ENCODE results near the gene NUDT8. TPM values are rescaled to one million over a fixed set of nuclear protein-coding genes. Genes with fewer than 3 reads are reported as not detected.
"Not testable (repeated sequence)": the region's sequence is repeated elsewhere in the genome, so short reads cannot be mapped to it uniquely, and the experiment has no call there.

Gene NUDT8
- total RNA-seq, 1 donor from 2014 or later, result 22.6 TPM

GRCh38 chr11:67640758-67641337 lies 11.1 kb upstream of the NUDT8 start:
- no peak overlapping the region for H3K4me3 Mint-ChIP-seq
- DNase-seq, result no peak
- H3K4me1 Mint-ChIP-seq, result peaks cover 3% of the 10 kb centered on the region
- no peaks in the 10 kb centered on the region for H3K9me3 Mint-ChIP-seq
- H3K36me3 Mint-ChIP-seq (ENCODE audit: low read depth), result no peaks in the 10 kb centered on the region
- intact Hi-C loops (cut with micrococcal nuclease), result no loop called here
- no peaks in the 10 kb centered on the region for H3K27me3 Mint-ChIP-seq
- H3K27ac Mint-ChIP-seq, result no peak overlapping the region

GRCh38 chr11:67640021-67640757 lies 10.5 kb upstream of the NUDT8 start:
- no peaks in the 10 kb centered on the region for H3K9me3 Mint-ChIP-seq

GRCh38 chr11:67639438-67639859 lies 9.7 kb upstream of the NUDT8 start, which contains the start of gene TBX10:
TBX10 (minus strand) TSS chr11:67639763; CDS start chr11:67639472, 291 bp downstream.
- H3K36me3 Mint-ChIP-seq (ENCODE audit: low read depth), result no peaks in the 10 kb centered on the region
- intact Hi-C loops (cut with micrococcal nuclease), result no loop called here
- no peak within 1 kb of the TSS for H3K4me3 Mint-ChIP-seq

More at GRCh38 chr11:67640021-67640757, 10.5 kb upstream of the NUDT8 start:
- DNase-seq, result peak; percentile 87
- H3K36me3 Mint-ChIP-seq (ENCODE audit: low read depth), result no peaks in the 10 kb centered on the region
- no peaks in the 10 kb centered on the region for H3K27me3 Mint-ChIP-seq
- H3K27ac Mint-ChIP-seq, result no peak overlapping the region
- peaks cover 3% of the 10 kb centered on the region for H3K4me1 Mint-ChIP-seq
- no peak overlapping the region for H3K4me3 Mint-ChIP-seq
- intact Hi-C loops (cut with micrococcal nuclease), result no loop called here

GRCh38 chr11:67638535-67639437 lies 9.0 kb upstream of the NUDT8 start:
- Mint-ChIP-seq H3K4me3 (no peak overlapping the region), H3K27ac (no peak overlapping the region), H3K4me1 (peaks cover 3% of the 10 kb centered on the region), H3K36me3 (ENCODE audit: low read depth) (no peaks in the 10 kb centered on the region), H3K27me3 (no peaks in the 10 kb centered on the region), H3K9me3 (no peaks in the 10 kb centered on the region)
- intact Hi-C loops (cut with micrococcal nuclease), result no loop called here
- DNase-seq, result no peak

More at GRCh38 chr11:67639438-67639859, 9.7 kb upstream of the NUDT8 start, which contains the start of gene TBX10:
- Mint-ChIP-seq H3K27ac (no peak within 1 kb of the TSS), H3K9me3 (no peaks in the 10 kb centered on the region), H3K27me3 (no peaks in the 10 kb centered on the region), H3K4me1 (peaks cover 3% of the 10 kb centered on the region)
- DNase-seq, result no peak

- DNase-seq; H3K4me1 Mint-ChIP-seq; H3K36me3 Mint-ChIP-seq (ENCODE audit: low read depth); H3K9me3 Mint-ChIP-seq; H3K27me3 Mint-ChIP-seq; H3K27ac Mint-ChIP-seq; intact Hi-C loops (cut with micrococcal nuclease); H3K4me3 Mint-ChIP-seq: not testable (repeated sequence)
Observed at GRCh38 chr11:67637441-67637840, 7.7 kb upstream of the NUDT8 start.

GRCh38 chr11:67636962-67637361 lies 7.2 kb upstream of the NUDT8 start:
- H3K36me3 Mint-ChIP-seq (ENCODE audit: low read depth), result no peaks in the 10 kb centered on the region
- H3K4me3 Mint-ChIP-seq, result no peak overlapping the region
- DNase-seq, result no peak
- intact Hi-C loops (cut with micrococcal nuclease), result no loop called here
- no peak overlapping the region for H3K27ac Mint-ChIP-seq
- no peaks in the 10 kb centered on the region for H3K9me3 Mint-ChIP-seq
- peaks cover 3% of the 10 kb centered on the region for H3K4me1 Mint-ChIP-seq
- no peaks in the 10 kb centered on the region for H3K27me3 Mint-ChIP-seq

- no peaks in the 10 kb centered on the region for H3K27me3 Mint-ChIP-seq
- no peak overlapping the region for H3K27ac Mint-ChIP-seq
- no peak for DNase-seq
- no peaks in the 10 kb centered on the region for H3K9me3 Mint-ChIP-seq
- intact Hi-C loops (cut with micrococcal nuclease), result no loop called here
- no peaks in the 10 kb centered on the region for H3K36me3 Mint-ChIP-seq (ENCODE audit: low read depth)
- H3K4me1 Mint-ChIP-seq, result peaks cover 9% of the 10 kb centered on the region
- no peak overlapping the region for H3K4me3 Mint-ChIP-seq
Observed at GRCh38 chr11:67635231-67635521, 5.4 kb upstream of the NUDT8 start.

- no peaks in the 10 kb centered on the region for H3K36me3 Mint-ChIP-seq (ENCODE audit: low read depth)
- no peaks in the 10 kb centered on the region for H3K9me3 Mint-ChIP-seq
- peaks cover 9% of the 10 kb centered on the region for H3K4me1 Mint-ChIP-seq
- no peak for DNase-seq
- intact Hi-C loops (cut with micrococcal nuclease), result no loop called here
- H3K27me3 Mint-ChIP-seq, result no peaks in the 10 kb centered on the region
- no peak overlapping the region for H3K4me3 Mint-ChIP-seq
- H3K27ac Mint-ChIP-seq, result no peak overlapping the region
Observed at GRCh38 chr11:67634366-67635230, 4.9 kb upstream of the NUDT8 start.

- no peaks in the 10 kb centered on the region for H3K27me3 Mint-ChIP-seq
- no peak overlapping the region for H3K27ac Mint-ChIP-seq
- peaks cover 11% of the 10 kb centered on the region for H3K4me1 Mint-ChIP-seq
- H3K9me3 Mint-ChIP-seq, result no peaks in the 10 kb centered on the region
- no peak overlapping the region for H3K4me3 Mint-ChIP-seq
- DNase-seq, result no peak
- intact Hi-C loops (cut with micrococcal nuclease), result no loop called here
- H3K36me3 Mint-ChIP-seq (ENCODE audit: low read depth), result no peaks in the 10 kb centered on the region
Observed at GRCh38 chr11:67633758-67634365, 4.1 kb upstream of the NUDT8 start.

GRCh38 chr11:67632982-67633755 lies 3.4 kb upstream of the NUDT8 start:
- H3K4me3 Mint-ChIP-seq, result no peak overlapping the region
- no peaks in the 10 kb centered on the region for H3K27me3 Mint-ChIP-seq
- intact Hi-C loops (cut with micrococcal nuclease), result no loop called here
- H3K4me1 Mint-ChIP-seq, result peaks cover 11% of the 10 kb centered on the region
- H3K36me3 Mint-ChIP-seq (ENCODE audit: low read depth), result no peaks in the 10 kb centered on the region
- no peak overlapping the region for H3K27ac Mint-ChIP-seq
- H3K9me3 Mint-ChIP-seq, result no peaks in the 10 kb centered on the region
- no peak for DNase-seq

GRCh38 chr11:67632175-67632981 lies 2.6 kb upstream of the NUDT8 start:
- Mint-ChIP-seq H3K27me3 (no peaks in the 10 kb centered on the region), H3K36me3 (ENCODE audit: low read depth) (no peaks in the 10 kb centered on the region), H3K4me1 (peaks cover 11% of the 10 kb centered on the region), H3K27ac (peak overlapping the region; percentile 51), H3K9me3 (no peaks in the 10 kb centered on the region), H3K4me3 (peak overlapping the region; percentile 55)
- intact Hi-C loops (cut with micrococcal nuclease), result no loop called here
- DNase-seq, result no peak

- Mint-ChIP-seq H3K27me3 (no peaks in the 10 kb centered on the region), H3K36me3 (ENCODE audit: low read depth) (no peaks in the 10 kb centered on the region), H3K27ac (peak overlapping the region; percentile 51), H3K9me3 (no peaks in the 10 kb centered on the region), H3K4me3 (peak overlapping the region; percentile 55), H3K4me1 (peaks cover 8% of the 10 kb centered on the region)
- DNase-seq, result no peak
- intact Hi-C loops (cut with micrococcal nuclease), result no loop called here
Observed at GRCh38 chr11:67631853-67632174, 2.1 kb upstream of the NUDT8 start.
